Endothelial cell of umbilical vein (primary cell): ENCODE data around the gene ZNF160. TPM values are rescaled to one million over a fixed set of nuclear protein-coding genes. Genes with fewer than 3 reads are reported as not detected.

Experiments
- BruUV-seq: library from RNA; stranded (reverse); fragments of 400-500 nt; replicated peaks from 2 replicates; lab custom pipeline; 2021; lab: Mats Ljungman, UMichigan
- CTCF ChIA-PET: fragments of 300-600, 350-600 bp; sonication (Branson Sonifier 250); formaldehyde crosslinking; loops from one replicate; lab custom pipeline; 2021; ENCODE audit warnings: antibody characterized with exemption, inconsistent platforms; lab: Charles Lee
- POLR2A ChIA-PET: fragments of 300-600, 350-600 bp; sonication (Branson Sonifier 250); formaldehyde crosslinking; loops from one replicate; lab custom pipeline; 2021; ENCODE audit warnings: antibody characterized with exemption, inconsistent platforms; lab: Charles Lee
- DNase-seq: peaks from one replicate; pipeline ENCODE4 v3.0.0-alpha.2; 2011; ENCODE audit warnings: low read depth, low spot score
- FAIRE-seq: peaks from 2 replicates; lab custom pipeline; 2011; peaks lifted over from hg19 to GRCh38; lab: Jason Lieb, UNC
- H2AFZ ChIP-seq: 2 replicates; pipeline ENCODE4 v1.6.0; 2012; ENCODE audit warnings: low read depth, low read length, control low read depth, inconsistent platforms
- H3K27ac ChIP-seq: 2 replicates; pipeline ENCODE4 v1.5.1; 2011; ENCODE audit warnings: low read depth, mild to moderate bottlenecking, control low read depth, low read length, moderate library complexity; ENCODE audit not compliant: insufficient read depth
- H3K27me3 ChIP-seq, 2 experiments: 2 replicates each; pipeline versions ENCODE4 v1.6.0 to v1.6.1; 2011; ENCODE audit warnings: low read length in 2 of 2, mixed read lengths in 1 of 2; ENCODE audit not compliant: control insufficient read depth in 2 of 2, insufficient read depth in 2 of 2
- H3K36me3 ChIP-seq, 2 experiments: 2 replicates in 1 of 2; 3 replicates in 1 of 2; pipeline ENCODE4 v1.5.1; 2011; ENCODE audit warnings: low read length in 2 of 2, mild to moderate bottlenecking in 1 of 2, moderate library complexity in 1 of 2; ENCODE audit not compliant: control insufficient read depth in 2 of 2, insufficient read depth in 2 of 2; ENCODE audit errors: extremely low read depth in 1 of 2
- H3K4me1 ChIP-seq: 3 replicates; pipeline ENCODE4 v1.5.1; 2011; ENCODE audit warnings: mild to moderate bottlenecking, low read length; ENCODE audit not compliant: control insufficient read depth, insufficient read depth; ENCODE audit errors: extremely low read depth
- H3K4me2 ChIP-seq: 2 replicates; pipeline ENCODE4 v1.6.1; 2011; ENCODE audit warnings: low read length, control low read depth, mixed read lengths; ENCODE audit not compliant: insufficient read depth
- H3K4me3 ChIP-seq, 3 experiments: fragments of 200-600 bp in 1 of 3; sonication (generic), shearing (Covaris generic) in 1 of 3; replicated peaks in 1 of 3; 2 replicates each; pipeline ENCODE4 v1.5.1; 2011 to 2016; ENCODE audit warnings: control low read depth in 3 of 3, low read length in 3 of 3, mild to moderate bottlenecking in 2 of 3, inconsistent platforms in 1 of 3, low read depth in 1 of 3, moderate library complexity in 1 of 3; ENCODE audit not compliant: insufficient read depth in 1 of 3
- H3K79me2 ChIP-seq: 2 replicates; pipeline ENCODE4 v1.6.0; 2012; ENCODE audit warnings: low read length, inconsistent platforms; ENCODE audit not compliant: control insufficient read depth, insufficient read depth
- H3K9ac ChIP-seq: replicated peaks from 2 replicates; pipeline ENCODE3; 2011; ENCODE audit warnings: low read length, control low read depth; ENCODE audit not compliant: insufficient read depth; ENCODE audit errors: extremely low read depth
- H3K9me1 ChIP-seq: replicated peaks from 3 replicates; pipeline ENCODE4 v1.6.0; 2011; ENCODE audit warnings: mild to moderate bottlenecking, low read length; ENCODE audit not compliant: control insufficient read depth, insufficient read depth; ENCODE audit errors: extremely low read depth
- H3K9me3 ChIP-seq: replicated peaks from 2 replicates; pipeline ENCODE4 v1.5.1; 2012; ENCODE audit warnings: low read length, inconsistent platforms; ENCODE audit not compliant: control insufficient read depth, insufficient read depth
- H4K20me1 ChIP-seq: replicated peaks from 2 replicates; pipeline ENCODE3; 2011; ENCODE audit warnings: mild to moderate bottlenecking, low read length; ENCODE audit not compliant: control insufficient read depth, insufficient read depth; ENCODE audit errors: extremely low read depth
- EZH2 ChIP-seq: IDR thresholded peaks from 2 replicates; pipeline ENCODE4 v1.6.1; 2012; ENCODE audit warnings: borderline replicate concordance, low read depth, mild to moderate bottlenecking, moderate library complexity, low read length, inconsistent platforms; ENCODE audit not compliant: severe bottlenecking
- FOS ChIP-seq: IDR thresholded peaks from 2 replicates; pipeline ENCODE4 v1.6.1; 2011; ENCODE audit warnings: mild to moderate bottlenecking, low read length, moderate library complexity, borderline replicate concordance; ENCODE audit not compliant: insufficient read depth
- GATA2 ChIP-seq: IDR thresholded peaks from 2 replicates; pipeline ENCODE4 v1.7.0; 2011; ENCODE audit warnings: low read depth, mild to moderate bottlenecking, moderate library complexity, mixed read lengths, low read length; ENCODE audit not compliant: insufficient read length, insufficient read depth
- JUN ChIP-seq: IDR thresholded peaks from 2 replicates; pipeline ENCODE4 v1.6.1; 2011; ENCODE audit warnings: borderline replicate concordance, low read depth; ENCODE audit not compliant: insufficient read length, insufficient read depth
- MYC ChIP-seq: IDR thresholded peaks from one replicate; pipeline ENCODE4 v1.6.1; 2011; ENCODE audit warnings: mild to moderate bottlenecking, low read depth, low read length
- POLR2A ChIP-seq: IDR thresholded peaks from 2 replicates; pipeline ENCODE4 v1.6.1; 2012; ENCODE audit warnings: low read depth, mild to moderate bottlenecking, control low read depth, low read length
- POLR2AphosphoS5 ChIP-seq: IDR thresholded peaks from 2 replicates; pipeline ENCODE4 v1.6.1; 2012; ENCODE audit warnings: low read depth, mild to moderate bottlenecking, control low read depth, low read length, moderate library complexity; ENCODE audit not compliant: insufficient read depth
- dilution Hi-C: fragments of 300-500 bp; cut with MboI; formaldehyde crosslinking; loops from one replicate; pipeline ENCODE4 v1.15.0; 2019; ENCODE audit warnings: low sequenced_read_pairs; ENCODE audit not compliant: extremely low pct_ligation_motif_present
- intact Hi-C: fragments of 100-400 bp; cut with micrococcal nuclease; formaldehyde crosslinking; loops from one replicate; pipeline ENCODE4 v1.10.0; 2022
- polyA plus RNA-seq, 4 experiments: library from polyadenylated mRNA; depleted of rRNA in 3 of 4; stranded (reverse) in 3 of 4; unstranded in 1 of 4; fragments of >200 nt; gene quantifications; 2 replicates each; pipeline versions ENCODE4 v1.2.1 to v1.2.3, GENCODE V29; 2011 to 2012; ENCODE audit warnings: missing spikeins in 1 of 4
- total RNA-seq: library from RNA; stranded (reverse); gene quantifications from 2 replicates; pipeline ENCODE4 v1.2.3, GENCODE V29; 2021
- TF ChIP-seq, protein P1 (sequence below): IDR thresholded peaks from 2 replicates; pipeline ENCODE4 v1.6.1; 2011; ENCODE audit not compliant: insufficient read depth, insufficient read length
- TF ChIP-seq, protein P2 (sequence below), 2 donors: IDR thresholded peaks; 1 replicate in 1 of 2; 2 replicates in 1 of 2; pipeline ENCODE4 v1.5.1; 2011; ENCODE audit warnings: low read length in 2 of 2, mild to moderate bottlenecking in 2 of 2, moderate library complexity in 2 of 2, control low read depth in 1 of 2, inconsistent platforms in 1 of 2, low read depth in 1 of 2; ENCODE audit not compliant: insufficient read depth in 1 of 2; ENCODE audit errors: extremely low read depth in 1 of 2

The ZNF160 gene
- total and polyA plus RNA-seq, 2 donors (not counting 3 experiments of a cell fraction or from before 2014, with no cell fraction given), result 11.3 to 16.4 TPM

DNA sequence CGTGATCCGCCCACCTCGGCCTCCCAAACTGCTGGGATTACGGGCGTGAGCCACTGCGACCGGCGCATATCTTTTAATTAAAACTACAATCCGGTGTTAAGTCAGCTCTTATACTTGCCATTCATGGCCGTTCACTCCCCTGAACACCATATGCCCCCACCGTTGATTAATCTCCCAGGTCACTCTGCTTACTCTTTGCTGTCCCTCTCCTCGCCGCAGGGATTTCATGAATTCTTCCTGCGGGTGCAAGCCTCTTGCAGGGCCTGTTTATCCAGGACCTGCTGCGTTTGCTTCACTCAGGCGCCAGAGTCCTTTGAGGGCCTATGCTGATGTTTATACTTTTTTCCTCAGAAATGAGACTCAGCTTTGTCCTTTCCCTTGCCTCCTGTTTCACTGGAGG lies 57.7 kb downstream of the ZNF160 start:
- intact Hi-C loops (no loop called here), dilution Hi-C loops (no loop called here)
- Histone ChIP-seq H3K27ac (no peak overlapping the region), H3K27me3 (no peaks in the 10 kb centered on the region), H3K4me1 (no peaks in the 10 kb centered on the region), H3K79me2 (no peaks in the 10 kb centered on the region), H3K4me3 (no peak overlapping the region), H3K9me1 (no peaks in the 10 kb centered on the region), H3K9ac (no peak overlapping the region), H4K20me1 (no peaks in the 10 kb centered on the region), H3K9me3 (no peaks in the 10 kb centered on the region), H3K36me3 (no peaks in the 10 kb centered on the region), H3K4me2 (no peak overlapping the region), H2AFZ (no peak overlapping the region)
- DNase-seq (no peak), FAIRE-seq (no peak)
- TF ChIP-seq MYC, result no peak
- BruUV-seq, result no TSS peak
- ChIA-PET CTCF (no interaction called here), POLR2A (no interaction called here)

DNA sequence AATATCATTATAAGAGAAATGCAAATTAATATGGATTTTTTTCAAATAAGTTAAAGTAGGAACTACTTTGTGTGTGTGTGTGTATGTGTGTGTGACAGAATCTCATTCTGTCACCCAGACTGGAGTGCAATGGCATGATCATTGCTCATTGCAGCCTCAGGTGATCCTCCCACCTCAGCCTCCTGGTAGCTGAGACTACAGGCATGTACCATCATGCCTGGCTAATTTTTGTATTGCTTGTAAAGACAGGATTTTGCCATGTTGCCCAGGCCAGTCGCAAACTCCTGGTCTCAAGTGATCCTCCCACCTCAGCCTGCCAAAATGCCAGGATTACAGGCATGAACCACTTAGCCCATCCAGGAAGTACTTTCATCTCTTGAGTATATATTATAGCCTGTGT lies 61.9 kb downstream of the ZNF160 start:
- no TSS peak for BruUV-seq

More for the DNA sequence above, 61.9 kb downstream of the ZNF160 start:
- no peak for TF ChIP-seq JUN
- TF ChIP-seq MYC, result no peak
- TF ChIP-seq, protein P1, sequence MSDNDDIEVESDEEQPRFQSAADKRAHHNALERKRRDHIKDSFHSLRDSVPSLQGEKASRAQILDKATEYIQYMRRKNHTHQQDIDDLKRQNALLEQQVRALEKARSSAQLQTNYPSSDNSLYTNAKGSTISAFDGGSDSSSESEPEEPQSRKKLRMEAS, result no peak
- no peak for TF ChIP-seq POLR2A
- no peak for TF ChIP-seq POLR2AphosphoS5
- no peak for TF ChIP-seq GATA2
- TF ChIP-seq, protein P2, sequence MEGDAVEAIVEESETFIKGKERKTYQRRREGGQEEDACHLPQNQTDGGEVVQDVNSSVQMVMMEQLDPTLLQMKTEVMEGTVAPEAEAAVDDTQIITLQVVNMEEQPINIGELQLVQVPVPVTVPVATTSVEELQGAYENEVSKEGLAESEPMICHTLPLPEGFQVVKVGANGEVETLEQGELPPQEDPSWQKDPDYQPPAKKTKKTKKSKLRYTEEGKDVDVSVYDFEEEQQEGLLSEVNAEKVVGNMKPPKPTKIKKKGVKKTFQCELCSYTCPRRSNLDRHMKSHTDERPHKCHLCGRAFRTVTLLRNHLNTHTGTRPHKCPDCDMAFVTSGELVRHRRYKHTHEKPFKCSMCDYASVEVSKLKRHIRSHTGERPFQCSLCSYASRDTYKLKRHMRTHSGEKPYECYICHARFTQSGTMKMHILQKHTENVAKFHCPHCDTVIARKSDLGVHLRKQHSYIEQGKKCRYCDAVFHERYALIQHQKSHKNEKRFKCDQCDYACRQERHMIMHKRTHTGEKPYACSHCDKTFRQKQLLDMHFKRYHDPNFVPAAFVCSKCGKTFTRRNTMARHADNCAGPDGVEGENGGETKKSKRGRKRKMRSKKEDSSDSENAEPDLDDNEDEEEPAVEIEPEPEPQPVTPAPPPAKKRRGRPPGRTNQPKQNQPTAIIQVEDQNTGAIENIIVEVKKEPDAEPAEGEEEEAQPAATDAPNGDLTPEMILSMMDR (IDR thresholded peaks at IDR 0.05; ENCODE audit: extremely low read depth in 1 of 2, insufficient read depth in 1 of 2, low read depth in 1 of 2, low read length in 2 of 2), result no peak
- no peak for TF ChIP-seq EZH2
- no peak for TF ChIP-seq FOS
- DNase-seq (no peak), FAIRE-seq (no peak)
- no peaks in the 10 kb centered on the region for H3K79me2 ChIP-seq
- no peak overlapping the region for H3K9ac ChIP-seq
- no peak overlapping the region for H3K4me2 ChIP-seq
- H2AFZ ChIP-seq, result no peak overlapping the region
- no peaks in the 10 kb centered on the region for H3K9me3 ChIP-seq
- no peaks in the 10 kb centered on the region for H3K27me3 ChIP-seq
- POLR2A ChIA-PET, result no interaction called here
- H3K4me1 ChIP-seq, result no peaks in the 10 kb centered on the region
- H4K20me1 ChIP-seq, result no peaks in the 10 kb centered on the region
- dilution Hi-C loops, result no loop called here
- intact Hi-C loops, result no loop called here
- H3K27ac ChIP-seq, result no peak overlapping the region
- CTCF ChIA-PET, result no interaction called here
- no peaks in the 10 kb centered on the region for H3K36me3 ChIP-seq
- H3K9me1 ChIP-seq, result no peaks in the 10 kb centered on the region
- H3K4me3 ChIP-seq, result no peak overlapping the region
